Posterior vena cava (tissue), 2 donors: ENCODE results near the gene MKRN2OS. TPM values are rescaled to one million over a fixed set of nuclear protein-coding genes. Genes with fewer than 3 reads are reported as not detected.

Experiments used
- total RNA-seq, 2 donors: library from RNA; stranded (reverse); fragmentation: NEBNext Ultra II Directional; extraction: Animal tissue kit (Norgen Biotek cat#: 25700); gene quantifications; one replicate each; pipeline ENCODE4 v1.2.1, GENCODE V29; 2021
- donor health status: DM: yes; HTN: yes; CAD: no.
- donor health status: DM: yes; HTN: yes; CAD: no.

The MKRN2OS gene
- total RNA-seq, 2 donors from 2014 or later, result not detected

Other genes starting within 250 kb of the MKRN2OS start
- 10 to 100 TPM; 13.8 TPM for gene TSEN2, start 61.0 kb downstream of the MKRN2OS start, total RNA-seq
- gene MKRN2, start 11.6 kb upstream of the MKRN2OS start, total RNA-seq, result 10 to 100 TPM; 21.6 to 23.9 TPM
- 10 to 100 TPM; 73.9 to 85.4 TPM for gene RAF1, start 118.6 kb upstream of the MKRN2OS start, total RNA-seq
- gene TMEM40, start 213.8 kb upstream of the MKRN2OS start, total RNA-seq, result not detected